ENCODE results near the gene GMPR2. TPM values are rescaled to one million over a fixed set of nuclear protein-coding genes. Genes with fewer than 3 reads are reported as not detected.

Gene GMPR2
- total RNA-seq, 2 experiments from 2014 or later: 45.6 to 49.3 TPM

- DNase-seq: no peak
- ChIA-PET POLR2A (interaction anchor here (1.1 to 13.4 kb wide), 6 partner anchors 9 to 36 kb away, joined by 3 to 163 read pairs (median 10); partner anchors contain the start of genes IRF9, REC8 and TM9SF1), CTCF (interaction anchor here (1.0 to 1.3 kb wide), 3 partner anchors 9 to 77 kb away, joined by 3 to 4 read pairs (median 3); partner anchors contain the start of genes IRF9 and TM9SF1)
- Mint-ChIP-seq H3K27me3 (no peaks in the 10 kb centered on the region), H3K9me3 (no peaks in the 10 kb centered on the region), H3K27ac (no peak overlapping the region), H3K4me1 (ENCODE audit: low read depth) (peaks cover 30% of the 10 kb centered on the region), H3K36me3 (ENCODE audit: low read depth) (peaks cover 30% of the 10 kb centered on the region), H3K4me3 (no peak overlapping the region)
- TF ChIP-seq CTCF (IDR thresholded peaks at IDR 0.05): no peak
- intact Hi-C loops (cut with micrococcal nuclease): no loop called here
- ATAC-seq: no peak
These were observed 47.0 kb upstream of the GMPR2 start for GRCh38 chr14:24185741-24186140.

- Mint-ChIP-seq H3K27ac (no peak overlapping the region), H3K36me3 (ENCODE audit: low read depth) (peaks cover 33% of the 10 kb centered on the region), H3K4me3 (peak overlapping the region; percentile 92), H3K4me1 (ENCODE audit: low read depth) (peaks cover 34% of the 10 kb centered on the region), H3K27me3 (no peaks in the 10 kb centered on the region), H3K9me3 (no peaks in the 10 kb centered on the region)
- TF ChIP-seq CTCF (IDR thresholded peaks at IDR 0.05): no peak
- intact Hi-C loops (cut with micrococcal nuclease): no loop called here
- ChIA-PET POLR2A (interaction anchor here (0.6 to 13.4 kb wide), 9 partner anchors 8 to 127 kb away, joined by 3 to 163 read pairs (median 16); partner anchors contain the start of genes CHMP4A, IRF9, REC8 and TM9SF1), CTCF (interaction anchor here (1.4 kb wide), 1 partner anchor 26 kb away, joined by 5 read pairs; the partner anchor contains the start of gene IRF9)
- no peak for DNase-seq
- no peak for ATAC-seq
These were observed 45.7 kb upstream of the GMPR2 start for GRCh38 chr14:24186831-24187538.

- ChIA-PET POLR2A (interaction anchor here (0.6 to 13.4 kb wide), 12 partner anchors 8 to 127 kb away, joined by 3 to 163 read pairs (median 8); partner anchors contain the start of genes CHMP4A, IRF9, REC8 and TM9SF1), CTCF (interaction anchor here (1.4 kb wide), 1 partner anchor 27 kb away, joined by 5 read pairs; the partner anchor contains the start of gene IRF9)
- intact Hi-C loops (cut with micrococcal nuclease): no loop called here
- TF ChIP-seq CTCF (IDR thresholded peaks at IDR 0.05): no peak
- Mint-ChIP-seq H3K4me1 (ENCODE audit: low read depth) (peaks cover 36% of the 10 kb centered on the region), H3K4me3 (peak overlapping the region; percentile 92), H3K27ac (peak overlapping the region; percentile 85), H3K27me3 (no peaks in the 10 kb centered on the region), H3K36me3 (ENCODE audit: low read depth) (peaks cover 35% of the 10 kb centered on the region), H3K9me3 (no peaks in the 10 kb centered on the region)
- no peak for ATAC-seq
- DNase-seq: no peak
These were observed 45.2 kb upstream of the GMPR2 start for GRCh38 chr14:24187539-24187915.

GRCh38 chr14:24188251-24189058 is 44.3 kb upstream of the GMPR2 start, which contains the start of gene IPO4:
IPO4 (minus strand) TSS chr14:24188816; CDS start chr14:24188787, 29 bp downstream.
- no peaks in the 10 kb centered on the region for H3K27me3 Mint-ChIP-seq
- intact Hi-C loops (cut with micrococcal nuclease): no loop called here
- ATAC-seq (peak; percentile 95), DNase-seq (peak; percentile 96)
- no peaks in the 10 kb centered on the region for H3K9me3 Mint-ChIP-seq
- POLR2A ChIA-PET: interaction anchor here (0.8 to 13.4 kb wide), 24 partner anchors 10 to 249 kb away, joined by 3 to 163 read pairs (median 4); partner anchors contain the start of genes CHMP4A, DCAF11, EMC9 and IRF9
- H3K4me1 Mint-ChIP-seq (ENCODE audit: low read depth): peaks cover 41% of the 10 kb centered on the region
- peak within 1 kb of the TSS; percentile 85 for H3K27ac Mint-ChIP-seq
- H3K4me3 Mint-ChIP-seq: peak within 1 kb of the TSS; percentile 92
- TF ChIP-seq CTCF (IDR thresholded peaks at IDR 0.05): no peak
- H3K36me3 Mint-ChIP-seq (ENCODE audit: low read depth): peaks cover 36% of the 10 kb centered on the region
- CTCF ChIA-PET: interaction anchor here (1.0 to 1.4 kb wide), 8 partner anchors 26 to 243 kb away, joined by 3 to 6 read pairs (median 3); partner anchors contain the start of genes CIDEB, IRF9 and MDP1
